Measurements from ENCODE around the gene RALB. TPM values are rescaled to one million over a fixed set of nuclear protein-coding genes. Genes with fewer than 3 reads are reported as not detected.
A peak's percentile ranks its signal among the peaks of the same experiment; 100 is the strongest.

The RALB gene
- total RNA-seq, 1 experiment from 2014 or later = 24.6 TPM

- peaks cover 52% of the 10 kb centered on the region for H3K27me3 ChIP-seq (ENCODE audit: insufficient read depth, low read length)
- no peak overlapping the region for H3K18ac ChIP-seq (ENCODE audit: insufficient read length, low read depth, low read length)
- H2BK5ac ChIP-seq (ENCODE audit: insufficient read length, low read length) = no peak overlapping the region
- H3K79me2 ChIP-seq (ENCODE audit: insufficient read depth, low read length) = no peaks in the 10 kb centered on the region
- peaks cover 11% of the 10 kb centered on the region for H3K23me2 ChIP-seq (ENCODE audit: insufficient read length, low read depth, low read length, poor library complexity, severe bottlenecking)
- no peak overlapping the region for H3K9ac ChIP-seq (ENCODE audit: extremely low read depth, insufficient read length, low read length)
- H2AK5ac ChIP-seq (ENCODE audit: insufficient read length, low read length) = no peak overlapping the region
- H2BK12ac ChIP-seq (ENCODE audit: insufficient read length, low read depth, low read length) = no peak overlapping the region
- H3K9me3 Mint-ChIP-seq = no peaks in the 10 kb centered on the region; a peak in 1 of 5 replicates
- H2BK15ac ChIP-seq (ENCODE audit: low read depth, low read length) = no peak overlapping the region
- H3K56ac ChIP-seq (ENCODE audit: insufficient read length, low read depth, low read length) = no peak overlapping the region
- no peak overlapping the region for H2BK20ac ChIP-seq (ENCODE audit: low read depth, low read length, poor library complexity, severe bottlenecking)
- no peak overlapping the region for H3K27ac ChIP-seq (ENCODE audit: insufficient read length, low read depth, low read length)
- H3K27ac Mint-ChIP-seq = no peak overlapping the region
- no CpG with 5 or more reads among the region's 43 CpGs for WGBS (ENCODE audit: extremely low coverage, insufficient read length, low lambda C conversion rate)
- peak; percentile 94 for TF ChIP-seq CTCF (conservative IDR thresholded peaks at IDR 0.05)
- H4K8ac ChIP-seq (replicated peaks; ENCODE audit: insufficient read length, low read depth, low read length) = no peak overlapping the region
- no peak overlapping the region for H3K14ac ChIP-seq (ENCODE audit: insufficient read depth, low read length)
- no peak overlapping the region for H3T11ph ChIP-seq (ENCODE audit: low read length)
- no peak overlapping the region for H4K91ac ChIP-seq (ENCODE audit: insufficient read length, low read depth, low read length)
- no peaks in the 10 kb centered on the region for H3K79me1 ChIP-seq (ENCODE audit: insufficient read depth, low read depth, low read length, poor library complexity, severe bottlenecking)
- peak overlapping the region; percentile 29 for H3K4me2 ChIP-seq (ENCODE audit: insufficient read depth, insufficient read length, low read length)
- peaks cover 89% of the 10 kb centered on the region for H3K27me3 Mint-ChIP-seq (ENCODE audit: low read depth)
- peak overlapping the region; percentile 24 to 69; a peak in 3 of 5 replicates for H3K4me3 Mint-ChIP-seq
- H2AFZ ChIP-seq (ENCODE audit: low read length) = no peak overlapping the region
- DNase-seq = peak; percentile 89
- H4K5ac ChIP-seq (ENCODE audit: insufficient read length, low read depth, low read length) = no peak overlapping the region
- H3K9me3 ChIP-seq (ENCODE audit: control insufficient read depth, low read depth, low read length) = no peaks in the 10 kb centered on the region
- H2BK120ac ChIP-seq (ENCODE audit: low read depth, low read length, poor library complexity, severe bottlenecking) = no peak overlapping the region
- H3K4ac ChIP-seq (ENCODE audit: low read depth, low read length) = no peak overlapping the region
- H3K23ac ChIP-seq (ENCODE audit: insufficient read length, low read depth, low read length) = no peak overlapping the region
- H3K4me1 ChIP-seq (ENCODE audit: insufficient read depth, low read length) = no peaks in the 10 kb centered on the region
- H4K20me1 ChIP-seq (ENCODE audit: control insufficient read depth, insufficient read depth, insufficient read length) = no peaks in the 10 kb centered on the region
- peaks cover 26 to 35% of the 10 kb centered on the region in 2 experiments for H3K4me1 Mint-ChIP-seq
- no peaks in the 10 kb centered on the region for H3K36me3 Mint-ChIP-seq (ENCODE audit: insufficient read depth in 1 of 3, low read depth in 3 of 3)
Measured at GRCh38 chr2:120343433-120344105, 90.9 kb downstream of the RALB start.

Other genes with a start within 250 kb of the RALB start
- gene EPB41L5, start 239.8 kb upstream of the RALB start, total RNA-seq (2021) = 40.4 and 44.4 TPM in 2 replicates
- gene TMEM185B, start 29.5 kb upstream of the RALB start, total RNA-seq (2021) = 28.4 and 29.0 TPM in 2 replicates
- 0.13 TPM in 2 replicates for gene INHBB, start 93.3 kb downstream of the RALB start, total RNA-seq (2021)

Measured in H9 (cell line).